ENCODE data around the gene AGAP1. TPM values are rescaled to one million over a fixed set of nuclear protein-coding genes. Genes with fewer than 3 reads are reported as not detected.

The AGAP1 gene
- total RNA-seq, 1 experiment from 2014 or later = 25.8 TPM

DNA sequence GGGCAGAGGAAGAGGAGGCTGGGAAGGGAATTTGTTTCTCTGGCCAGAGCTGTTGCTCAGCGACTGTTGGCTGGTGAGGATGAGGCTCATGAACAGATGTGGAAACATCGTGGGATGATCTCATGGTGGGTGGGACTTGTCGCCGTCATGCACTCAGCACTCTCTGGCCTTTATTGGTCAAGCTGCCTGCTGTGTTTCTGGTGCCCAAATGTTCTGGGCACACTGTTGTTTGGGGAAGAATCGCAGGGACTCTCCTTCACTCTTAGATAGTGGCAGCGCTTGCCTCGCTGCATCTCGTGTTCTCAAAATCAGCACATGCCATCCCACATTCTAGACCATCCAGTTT lies 145.6 kb downstream of the AGAP1 start:
- Histone ChIP-seq H3K18ac (ENCODE audit: insufficient read length, low read depth, low read length) (no peak overlapping the region), H4K91ac (ENCODE audit: insufficient read length, low read depth, low read length) (no peak overlapping the region), H4K5ac (ENCODE audit: insufficient read length, low read depth, low read length) (no peak overlapping the region), H3K9me3 (ENCODE audit: control insufficient read depth, low read depth, low read length) (no peaks in the 10 kb centered on the region), H4K8ac (replicated peaks; ENCODE audit: insufficient read length, low read depth, low read length) (no peak overlapping the region), H3T11ph (ENCODE audit: low read length) (no peak overlapping the region), H3K4me1 (ENCODE audit: insufficient read depth, low read length) (peaks cover 19% of the 10 kb centered on the region; the same call in 1 of the 2 replicates), H4K20me1 (ENCODE audit: control insufficient read depth, insufficient read depth, insufficient read length) (no peaks in the 10 kb centered on the region), H3K79me2 (ENCODE audit: insufficient read depth, low read length) (no peaks in the 10 kb centered on the region), H2BK15ac (ENCODE audit: low read depth, low read length) (no peak overlapping the region), H3K14ac (ENCODE audit: insufficient read depth, low read length) (no peak overlapping the region), H2BK5ac (ENCODE audit: insufficient read length, low read length) (no peak overlapping the region), H2BK20ac (ENCODE audit: low read depth, low read length, poor library complexity, severe bottlenecking) (no peak overlapping the region), H2AK5ac (ENCODE audit: insufficient read length, low read length) (no peak overlapping the region), H3K27ac (ENCODE audit: insufficient read length, low read depth, low read length) (no peak overlapping the region), H3K4ac (ENCODE audit: low read depth, low read length) (no peak overlapping the region), H3K23ac (ENCODE audit: insufficient read length, low read depth, low read length) (no peak overlapping the region), H2AFZ (ENCODE audit: low read length) (no peak overlapping the region), H3K23me2 (ENCODE audit: insufficient read length, low read depth, low read length, poor library complexity, severe bottlenecking) (no peaks in the 10 kb centered on the region), H3K56ac (ENCODE audit: insufficient read length, low read depth, low read length) (no peak overlapping the region), H3K4me2 (ENCODE audit: insufficient read depth, insufficient read length, low read length) (no peak overlapping the region), H3K9ac (ENCODE audit: extremely low read depth, insufficient read length, low read length) (no peak overlapping the region), H3K27me3 (ENCODE audit: insufficient read depth, low read length) (no peaks in the 10 kb centered on the region), H3K79me1 (ENCODE audit: insufficient read depth, low read depth, low read length, poor library complexity, severe bottlenecking) (no peaks in the 10 kb centered on the region), H2BK120ac (ENCODE audit: low read depth, low read length, poor library complexity, severe bottlenecking) (no peak overlapping the region), H2BK12ac (ENCODE audit: insufficient read length, low read depth, low read length) (no peak overlapping the region)
- TF ChIP-seq, protein P1, sequence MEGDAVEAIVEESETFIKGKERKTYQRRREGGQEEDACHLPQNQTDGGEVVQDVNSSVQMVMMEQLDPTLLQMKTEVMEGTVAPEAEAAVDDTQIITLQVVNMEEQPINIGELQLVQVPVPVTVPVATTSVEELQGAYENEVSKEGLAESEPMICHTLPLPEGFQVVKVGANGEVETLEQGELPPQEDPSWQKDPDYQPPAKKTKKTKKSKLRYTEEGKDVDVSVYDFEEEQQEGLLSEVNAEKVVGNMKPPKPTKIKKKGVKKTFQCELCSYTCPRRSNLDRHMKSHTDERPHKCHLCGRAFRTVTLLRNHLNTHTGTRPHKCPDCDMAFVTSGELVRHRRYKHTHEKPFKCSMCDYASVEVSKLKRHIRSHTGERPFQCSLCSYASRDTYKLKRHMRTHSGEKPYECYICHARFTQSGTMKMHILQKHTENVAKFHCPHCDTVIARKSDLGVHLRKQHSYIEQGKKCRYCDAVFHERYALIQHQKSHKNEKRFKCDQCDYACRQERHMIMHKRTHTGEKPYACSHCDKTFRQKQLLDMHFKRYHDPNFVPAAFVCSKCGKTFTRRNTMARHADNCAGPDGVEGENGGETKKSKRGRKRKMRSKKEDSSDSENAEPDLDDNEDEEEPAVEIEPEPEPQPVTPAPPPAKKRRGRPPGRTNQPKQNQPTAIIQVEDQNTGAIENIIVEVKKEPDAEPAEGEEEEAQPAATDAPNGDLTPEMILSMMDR (conservative IDR thresholded peaks at IDR 0.05) = no peak
- DNase-seq = no peak
- Mint-ChIP-seq H3K4me3 (no peak overlapping the region), H3K27ac (no peak overlapping the region), H3K4me1 (peaks cover 55 to 64% of the 10 kb centered on the region in 2 experiments), H3K9me3 (no peaks in the 10 kb centered on the region), H3K36me3 (ENCODE audit: insufficient read depth in 1 of 3, low read depth in 3 of 3) (no peaks in the 10 kb centered on the region), H3K27me3 (ENCODE audit: low read depth) (no peaks in the 10 kb centered on the region)
- WGBS (ENCODE audit: extremely low coverage, insufficient read length, low lambda C conversion rate) = no CpG with 5 or more reads among the region's 8 CpGs

Data from H9 (cell line).